ENCODE data around the gene HERC6. TPM values are rescaled to one million over a fixed set of nuclear protein-coding genes. Genes with fewer than 3 reads are reported as not detected.

The HERC6 gene
- polyA plus RNA-seq, 1 donor from 2014 or later, result 0.33 TPM

GRCh38 chr4:88396681-88397080 is 18.0 kb downstream of the HERC6 start:
- H3K4me3 ChIP-seq (ENCODE audit: low read length), result no peak overlapping the region
- TF ChIP-seq RAD21 (conservative IDR thresholded peaks at IDR 0.05), result no peak
- TF ChIP-seq MXI1 (conservative IDR thresholded peaks at IDR 0.05; ENCODE audit: poor library complexity, severe bottlenecking), result no peak
- no peak for TF ChIP-seq CTCF (IDR thresholded peaks at IDR 0.05; ENCODE audit: poor library complexity, severe bottlenecking)
- no peak for TF ChIP-seq EP300 (conservative IDR thresholded peaks at IDR 0.05; ENCODE audit: poor library complexity, severe bottlenecking)
- TF ChIP-seq EZH2 (IDR thresholded peaks at IDR 0.05; ENCODE audit: borderline replicate concordance, insufficient read depth, low read length, poor library complexity, severe bottlenecking), result no peak
- TF ChIP-seq, protein P1, sequence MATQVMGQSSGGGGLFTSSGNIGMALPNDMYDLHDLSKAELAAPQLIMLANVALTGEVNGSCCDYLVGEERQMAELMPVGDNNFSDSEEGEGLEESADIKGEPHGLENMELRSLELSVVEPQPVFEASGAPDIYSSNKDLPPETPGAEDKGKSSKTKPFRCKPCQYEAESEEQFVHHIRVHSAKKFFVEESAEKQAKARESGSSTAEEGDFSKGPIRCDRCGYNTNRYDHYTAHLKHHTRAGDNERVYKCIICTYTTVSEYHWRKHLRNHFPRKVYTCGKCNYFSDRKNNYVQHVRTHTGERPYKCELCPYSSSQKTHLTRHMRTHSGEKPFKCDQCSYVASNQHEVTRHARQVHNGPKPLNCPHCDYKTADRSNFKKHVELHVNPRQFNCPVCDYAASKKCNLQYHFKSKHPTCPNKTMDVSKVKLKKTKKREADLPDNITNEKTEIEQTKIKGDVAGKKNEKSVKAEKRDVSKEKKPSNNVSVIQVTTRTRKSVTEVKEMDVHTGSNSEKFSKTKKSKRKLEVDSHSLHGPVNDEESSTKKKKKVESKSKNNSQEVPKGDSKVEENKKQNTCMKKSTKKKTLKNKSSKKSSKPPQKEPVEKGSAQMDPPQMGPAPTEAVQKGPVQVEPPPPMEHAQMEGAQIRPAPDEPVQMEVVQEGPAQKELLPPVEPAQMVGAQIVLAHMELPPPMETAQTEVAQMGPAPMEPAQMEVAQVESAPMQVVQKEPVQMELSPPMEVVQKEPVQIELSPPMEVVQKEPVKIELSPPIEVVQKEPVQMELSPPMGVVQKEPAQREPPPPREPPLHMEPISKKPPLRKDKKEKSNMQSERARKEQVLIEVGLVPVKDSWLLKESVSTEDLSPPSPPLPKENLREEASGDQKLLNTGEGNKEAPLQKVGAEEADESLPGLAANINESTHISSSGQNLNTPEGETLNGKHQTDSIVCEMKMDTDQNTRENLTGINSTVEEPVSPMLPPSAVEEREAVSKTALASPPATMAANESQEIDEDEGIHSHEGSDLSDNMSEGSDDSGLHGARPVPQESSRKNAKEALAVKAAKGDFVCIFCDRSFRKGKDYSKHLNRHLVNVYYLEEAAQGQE (IDR thresholded peaks at IDR 0.05; ENCODE audit: borderline replicate concordance), result no peak
- no peak for TF ChIP-seq TAF1 (IDR thresholded peaks at IDR 0.05; ENCODE audit: low read depth)
- H3K9me2 ChIP-seq (ENCODE audit: insufficient read depth, low read length), result no peaks in the 10 kb centered on the region
- no peaks in the 10 kb centered on the region for H4K20me1 ChIP-seq (ENCODE audit: insufficient read depth)
- H3K36me3 ChIP-seq (ENCODE audit: insufficient read depth, low read length), result no peaks in the 10 kb centered on the region
- H3F3A ChIP-seq (ENCODE audit: insufficient read depth, low read length, poor library complexity, severe bottlenecking), result no peaks in the 10 kb centered on the region
- H3K4me2 ChIP-seq (ENCODE audit: low read length), result no peak overlapping the region
- H3K9ac ChIP-seq (ENCODE audit: low read length), result no peak overlapping the region
- no peak overlapping the region for H2AFZ ChIP-seq (ENCODE audit: low read depth, low read length)
- no peaks in the 10 kb centered on the region for H3K9me3 ChIP-seq (ENCODE audit: low read length)
- no peaks in the 10 kb centered on the region for H3K27me3 ChIP-seq (ENCODE audit: insufficient read depth, low read depth, low read length)
- no peak overlapping the region for H3K27ac ChIP-seq (ENCODE audit: low read length)
- no peaks in the 10 kb centered on the region for H3K79me2 ChIP-seq (replicated peaks; ENCODE audit: insufficient read depth, low read length)

GRCh38 chr4:88398381-88398780 is 19.7 kb downstream of the HERC6 start:
- no peaks in the 10 kb centered on the region for H3K27me3 ChIP-seq (ENCODE audit: insufficient read depth, low read depth, low read length)
- H3K27ac ChIP-seq (ENCODE audit: low read length), result no peak overlapping the region
- H3K9me2 ChIP-seq (ENCODE audit: insufficient read depth, low read length), result no peaks in the 10 kb centered on the region
- H3F3A ChIP-seq (ENCODE audit: insufficient read depth, low read length, poor library complexity, severe bottlenecking), result no peaks in the 10 kb centered on the region
- no peaks in the 10 kb centered on the region for H4K20me1 ChIP-seq (ENCODE audit: insufficient read depth)
- H3K9me3 ChIP-seq (ENCODE audit: low read length), result no peaks in the 10 kb centered on the region
- H3K4me3 ChIP-seq (ENCODE audit: low read length), result no peak overlapping the region
- H3K9ac ChIP-seq (ENCODE audit: low read length), result no peak overlapping the region
- no peaks in the 10 kb centered on the region for H3K36me3 ChIP-seq (ENCODE audit: insufficient read depth, low read length)
- H3K79me2 ChIP-seq (replicated peaks; ENCODE audit: insufficient read depth, low read length), result no peaks in the 10 kb centered on the region
- no peak overlapping the region for H2AFZ ChIP-seq (ENCODE audit: low read depth, low read length)
- TF ChIP-seq EZH2 (IDR thresholded peaks at IDR 0.05; ENCODE audit: borderline replicate concordance, insufficient read depth, low read length, poor library complexity, severe bottlenecking) (no peak), POLR2AphosphoS5 (IDR thresholded peaks at IDR 0.05) (no peak), RAD21 (conservative IDR thresholded peaks at IDR 0.05) (no peak), TAF1 (IDR thresholded peaks at IDR 0.05; ENCODE audit: low read depth) (no peak), MXI1 (conservative IDR thresholded peaks at IDR 0.05; ENCODE audit: poor library complexity, severe bottlenecking) (no peak)
- TF ChIP-seq, protein P1 (IDR thresholded peaks at IDR 0.05; ENCODE audit: borderline replicate concordance), result no peak
- no peak overlapping the region for H3K4me2 ChIP-seq (ENCODE audit: low read length)

Data from neural cell (in vitro differentiated cells).